Panc1 (cell line): ENCODE data around the gene C1S. TPM values are rescaled to one million over a fixed set of nuclear protein-coding genes. Genes with fewer than 3 reads are reported as not detected.
A peak's percentile ranks its signal among the peaks of the same experiment; 100 is the strongest.

ENCODE experiments used
- ATAC-seq: fragments of 200-7000 bp; cut with Tn5 transposase; 2 replicates; pipeline ENCODE4 v1.9.1; 2020; ENCODE audit warnings: mild to moderate bottlenecking, moderate library complexity
- BruUV-seq: library from RNA; stranded (reverse); fragments of 400-500 nt; replicated peaks from 2 replicates; lab custom pipeline; 2021; lab: Mats Ljungman, UMichigan
- CTCF ChIA-PET: fragments of 300-600 bp; sonication (Branson Sonifier 250); formaldehyde crosslinking; loops from one replicate; lab custom pipeline; 2022; ENCODE audit warnings: antibody characterized with exemption; lab: Charles Lee
- POLR2A ChIA-PET: fragments of 300-600 bp; sonication (Branson Sonifier 250); formaldehyde crosslinking; loops from one replicate; lab custom pipeline; 2022; ENCODE audit warnings: antibody characterized with exemption; lab: Charles Lee
- DNase-seq: peaks from one replicate; pipeline ENCODE4 v3.0.0-alpha.2; 2010; ENCODE audit warnings: low read depth, low spot score
- H3K27ac ChIP-seq: 2 replicates; pipeline ENCODE4 v1.5.1; 2011; ENCODE audit warnings: mild to moderate bottlenecking, low read length, inconsistent platforms
- H3K27me3 ChIP-seq: fragments of 200-500 bp; sonication (Bioruptor generic); 2 replicates; pipeline ENCODE4 v1.6.0; 2014; ENCODE audit warnings: low read length, inconsistent platforms; ENCODE audit not compliant: control insufficient read depth, insufficient read depth
- H3K36me3 ChIP-seq: fragments of 200-500 bp; sonication (Bioruptor generic); 2 replicates; pipeline ENCODE4 v1.5.1; 2014; ENCODE audit warnings: inconsistent platforms, mild to moderate bottlenecking, low read length, moderate library complexity; ENCODE audit not compliant: control insufficient read depth, insufficient read depth
- H3K4me1 ChIP-seq: 2 replicates; pipeline ENCODE4 v1.5.1; 2011; ENCODE audit warnings: inconsistent platforms, mild to moderate bottlenecking, low read length, moderate library complexity; ENCODE audit not compliant: control insufficient read depth, insufficient read depth
- H3K4me3 ChIP-seq, 2 experiments: 2 replicates each; pipeline ENCODE4 v1.5.1; 2011 to 2012; ENCODE audit warnings: low read depth in 2 of 2, low read length in 2 of 2, mild to moderate bottlenecking in 2 of 2, inconsistent platforms in 1 of 2, moderate library complexity in 1 of 2
- H3K9me3 ChIP-seq: fragments of 200-500 bp; sonication (Bioruptor generic); 2 replicates; pipeline ENCODE4 v1.5.1; 2014; ENCODE audit warnings: low read depth, mild to moderate bottlenecking, inconsistent platforms, low read length, moderate library complexity; ENCODE audit not compliant: control insufficient read depth, insufficient read depth
- POLR2AphosphoS5 ChIP-seq: IDR thresholded peaks from 2 replicates; pipeline ENCODE4 v1.6.1; 2012; ENCODE audit warnings: mild to moderate bottlenecking, low read depth, low read length, moderate library complexity
- SIN3A ChIP-seq: IDR thresholded peaks from 2 replicates; pipeline ENCODE4 v1.6.1; 2012; ENCODE audit warnings: low read depth, mild to moderate bottlenecking, low read length, moderate library complexity, borderline replicate concordance; ENCODE audit not compliant: insufficient read depth
- TCF7L2 ChIP-seq: IDR thresholded peaks from 2 replicates; pipeline ENCODE4 v1.6.1; 2011; ENCODE audit warnings: mild to moderate bottlenecking, low read depth, low read length, inconsistent platforms
- in situ Hi-C: cut with HindIII; loops from 2 replicates; pipeline ENCODE4 v1.10.0; 2016; ENCODE audit warnings: low sequenced_read_pairs, low pct_unique_long_range_greater_than_20kb
- intact Hi-C: fragments of 100-400 bp; cut with micrococcal nuclease; formaldehyde crosslinking; loops from one replicate; pipeline ENCODE4 v1.10.0; 2022; ENCODE audit not compliant: unreplicated experiment
- total RNA-seq: library from RNA; stranded (reverse); gene quantifications from one replicate; pipeline ENCODE4 v1.2.1, GENCODE V29; 2021; ENCODE audit not compliant: unreplicated experiment
- TF ChIP-seq, protein P1 (sequence below), 2 experiments: IDR thresholded peaks; 2 replicates each; pipeline ENCODE4 v1.6.1; 2011 to 2012; ENCODE audit warnings: low read depth in 2 of 2, control low read depth in 1 of 2, low read length in 1 of 2, mild to moderate bottlenecking in 1 of 2, moderate library complexity in 1 of 2; ENCODE audit not compliant: insufficient read depth in 1 of 2
- TF ChIP-seq, protein P2 (sequence below): fragments of 450-650 bp; IDR thresholded peaks from 2 replicates; pipeline ENCODE4 v1.5.1; 2017; ENCODE audit warnings: mild to moderate bottlenecking

The C1S gene
- total RNA-seq, 1 experiment from 2014 or later, result 1.8 TPM

DNA sequence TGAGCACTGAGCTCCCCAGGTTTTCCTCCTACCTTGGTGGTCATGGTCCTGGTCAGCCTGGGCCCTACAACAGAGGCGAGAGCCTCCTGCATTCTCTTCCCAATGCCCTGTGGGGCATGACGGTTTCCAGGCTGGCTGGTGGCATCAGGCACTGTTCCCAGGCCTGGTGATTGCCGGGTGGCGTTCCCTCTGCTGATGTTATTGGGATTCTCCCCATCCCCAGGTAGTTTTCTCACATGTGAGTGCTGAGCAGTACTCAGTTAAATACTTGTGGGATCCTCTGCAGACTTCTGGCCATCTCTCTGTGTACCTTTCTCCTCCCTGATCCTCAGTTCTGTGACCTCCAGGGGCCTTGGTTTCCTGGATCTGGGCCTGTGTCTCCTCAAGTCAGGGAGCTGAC, 16.0 kb downstream of the C1S start:
- TF ChIP-seq, protein P1, sequence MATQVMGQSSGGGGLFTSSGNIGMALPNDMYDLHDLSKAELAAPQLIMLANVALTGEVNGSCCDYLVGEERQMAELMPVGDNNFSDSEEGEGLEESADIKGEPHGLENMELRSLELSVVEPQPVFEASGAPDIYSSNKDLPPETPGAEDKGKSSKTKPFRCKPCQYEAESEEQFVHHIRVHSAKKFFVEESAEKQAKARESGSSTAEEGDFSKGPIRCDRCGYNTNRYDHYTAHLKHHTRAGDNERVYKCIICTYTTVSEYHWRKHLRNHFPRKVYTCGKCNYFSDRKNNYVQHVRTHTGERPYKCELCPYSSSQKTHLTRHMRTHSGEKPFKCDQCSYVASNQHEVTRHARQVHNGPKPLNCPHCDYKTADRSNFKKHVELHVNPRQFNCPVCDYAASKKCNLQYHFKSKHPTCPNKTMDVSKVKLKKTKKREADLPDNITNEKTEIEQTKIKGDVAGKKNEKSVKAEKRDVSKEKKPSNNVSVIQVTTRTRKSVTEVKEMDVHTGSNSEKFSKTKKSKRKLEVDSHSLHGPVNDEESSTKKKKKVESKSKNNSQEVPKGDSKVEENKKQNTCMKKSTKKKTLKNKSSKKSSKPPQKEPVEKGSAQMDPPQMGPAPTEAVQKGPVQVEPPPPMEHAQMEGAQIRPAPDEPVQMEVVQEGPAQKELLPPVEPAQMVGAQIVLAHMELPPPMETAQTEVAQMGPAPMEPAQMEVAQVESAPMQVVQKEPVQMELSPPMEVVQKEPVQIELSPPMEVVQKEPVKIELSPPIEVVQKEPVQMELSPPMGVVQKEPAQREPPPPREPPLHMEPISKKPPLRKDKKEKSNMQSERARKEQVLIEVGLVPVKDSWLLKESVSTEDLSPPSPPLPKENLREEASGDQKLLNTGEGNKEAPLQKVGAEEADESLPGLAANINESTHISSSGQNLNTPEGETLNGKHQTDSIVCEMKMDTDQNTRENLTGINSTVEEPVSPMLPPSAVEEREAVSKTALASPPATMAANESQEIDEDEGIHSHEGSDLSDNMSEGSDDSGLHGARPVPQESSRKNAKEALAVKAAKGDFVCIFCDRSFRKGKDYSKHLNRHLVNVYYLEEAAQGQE (IDR thresholded peaks at IDR 0.05; ENCODE audit: insufficient read depth in 1 of 2, low read depth in 2 of 2, low read length in 1 of 2), result no peak
- no peak for TF ChIP-seq SIN3A
- no peak for TF ChIP-seq POLR2AphosphoS5
- TF ChIP-seq, protein P2, sequence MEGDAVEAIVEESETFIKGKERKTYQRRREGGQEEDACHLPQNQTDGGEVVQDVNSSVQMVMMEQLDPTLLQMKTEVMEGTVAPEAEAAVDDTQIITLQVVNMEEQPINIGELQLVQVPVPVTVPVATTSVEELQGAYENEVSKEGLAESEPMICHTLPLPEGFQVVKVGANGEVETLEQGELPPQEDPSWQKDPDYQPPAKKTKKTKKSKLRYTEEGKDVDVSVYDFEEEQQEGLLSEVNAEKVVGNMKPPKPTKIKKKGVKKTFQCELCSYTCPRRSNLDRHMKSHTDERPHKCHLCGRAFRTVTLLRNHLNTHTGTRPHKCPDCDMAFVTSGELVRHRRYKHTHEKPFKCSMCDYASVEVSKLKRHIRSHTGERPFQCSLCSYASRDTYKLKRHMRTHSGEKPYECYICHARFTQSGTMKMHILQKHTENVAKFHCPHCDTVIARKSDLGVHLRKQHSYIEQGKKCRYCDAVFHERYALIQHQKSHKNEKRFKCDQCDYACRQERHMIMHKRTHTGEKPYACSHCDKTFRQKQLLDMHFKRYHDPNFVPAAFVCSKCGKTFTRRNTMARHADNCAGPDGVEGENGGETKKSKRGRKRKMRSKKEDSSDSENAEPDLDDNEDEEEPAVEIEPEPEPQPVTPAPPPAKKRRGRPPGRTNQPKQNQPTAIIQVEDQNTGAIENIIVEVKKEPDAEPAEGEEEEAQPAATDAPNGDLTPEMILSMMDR, result no peak
- TF ChIP-seq TCF7L2, result no peak
- BruUV-seq, result no TSS peak
- Histone ChIP-seq H3K36me3 (no peaks in the 10 kb centered on the region), H3K27me3 (no peaks in the 10 kb centered on the region), H3K9me3 (no peaks in the 10 kb centered on the region), H3K4me1 (no peaks in the 10 kb centered on the region), H3K4me3 (no peak overlapping the region), H3K27ac (no peak overlapping the region)
- ChIA-PET POLR2A (no interaction called here), CTCF (interaction anchor here (1.0 kb wide), 1 partner anchor 32 kb away, joined by 4 read pairs; no protein-coding TSS in a partner anchor)
- ATAC-seq (no peak), DNase-seq (no peak)
- in situ Hi-C loops (no loop called here), intact Hi-C loops (no loop called here)

DNA sequence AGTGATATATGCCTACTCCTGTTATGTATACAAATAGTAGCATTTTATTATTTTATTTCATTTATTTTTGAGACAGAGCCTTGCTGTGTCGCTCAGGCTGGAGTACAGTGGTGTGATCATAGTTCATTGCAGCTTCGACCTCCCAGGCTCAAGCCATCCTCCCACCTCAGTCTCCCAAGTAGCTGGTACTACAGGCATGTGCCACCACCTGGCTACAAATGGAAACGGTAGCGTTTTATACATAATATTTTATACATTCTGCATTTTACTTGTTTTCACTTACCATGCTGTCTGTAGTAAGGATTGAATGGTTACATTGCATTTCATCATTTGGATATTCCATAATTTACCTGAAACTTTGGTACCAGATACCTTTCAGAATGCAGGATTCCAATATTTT, 17.6 kb downstream of the C1S start:
- H3K4me1 ChIP-seq, result no peaks in the 10 kb centered on the region
- H3K27me3 ChIP-seq, result no peaks in the 10 kb centered on the region
- H3K4me3 ChIP-seq, result no peak overlapping the region
- no TSS peak for BruUV-seq
- ChIA-PET POLR2A (no interaction called here), CTCF (no interaction called here)
- DNase-seq (no peak), ATAC-seq (no peak)
- H3K9me3 ChIP-seq, result no peaks in the 10 kb centered on the region
- no peak overlapping the region for H3K27ac ChIP-seq
- intact Hi-C loops (no loop called here), in situ Hi-C loops (no loop called here)
- no peaks in the 10 kb centered on the region for H3K36me3 ChIP-seq
- TF ChIP-seq, protein P2, result peak; percentile 27; the same call in 1 of the 2 replicates
- TF ChIP-seq SIN3A, result no peak
